GM21515 (cell line): ENCODE data around the gene ELOVL2.
"Not testable (repeated sequence)": the region's sequence is repeated elsewhere in the genome, so short reads cannot be mapped to it uniquely, and the experiment has no call there.

Experiments used
- ATAC-seq: cut with Tn5 transposase; IDR thresholded peaks from one replicate; pipeline ENCODE4 v1.9.1; 2021; ENCODE audit not compliant: unreplicated experiment

Gene ELOVL2

GRCh38 chr6:11043961-11044711 is at the start of gene ELOVL2:
Gene ELOVL2, minus strand, starts transcription at chr6:11044305. Its CDS starts 75 bp downstream, at chr6:11044230.
- ATAC-seq = peak; percentile 55

- peak; percentile 25 for ATAC-seq
Observed at GRCh38 chr6:11093376-11093625, 49.2 kb upstream of the ELOVL2 start.

- peak; percentile 41 for ATAC-seq
Observed at GRCh38 chr6:11092668-11093375, 48.7 kb upstream of the ELOVL2 start.

- not testable (repeated sequence) for ATAC-seq
Observed at GRCh38 chr6:11091141-11091540, 47.0 kb upstream of the ELOVL2 start.

- no peak for ATAC-seq
Observed at GRCh38 chr6:11089695-11090094, 45.6 kb upstream of the ELOVL2 start.

GRCh38 chr6:11087141-11087812 is 43.2 kb upstream of the ELOVL2 start:
- ATAC-seq = not testable (repeated sequence)

- ATAC-seq = no peak
Observed at GRCh38 chr6:11085758-11086435, 41.8 kb upstream of the ELOVL2 start.

GRCh38 chr6:11083956-11084355 is 39.9 kb upstream of the ELOVL2 start:
- no peak for ATAC-seq

GRCh38 chr6:11083491-11083890 is 39.4 kb upstream of the ELOVL2 start:
- ATAC-seq = no peak

- no peak for ATAC-seq
Observed at GRCh38 chr6:11080296-11080695, 36.2 kb upstream of the ELOVL2 start.

GRCh38 chr6:11078266-11078665 is 34.2 kb upstream of the ELOVL2 start:
- no peak for ATAC-seq

- ATAC-seq = no peak
Observed at GRCh38 chr6:11076540-11076939, 32.4 kb upstream of the ELOVL2 start.

GRCh38 chr6:11072101-11072500 is 28.0 kb upstream of the ELOVL2 start:
- no peak for ATAC-seq

- ATAC-seq = no peak
Observed at GRCh38 chr6:11069760-11070159, 25.7 kb upstream of the ELOVL2 start.

- ATAC-seq = no peak
Observed at GRCh38 chr6:11067348-11067747, 23.2 kb upstream of the ELOVL2 start.

- ATAC-seq = no peak
Observed at GRCh38 chr6:11066505-11067347, 22.6 kb upstream of the ELOVL2 start.

GRCh38 chr6:11065436-11066202 is 21.5 kb upstream of the ELOVL2 start:
- ATAC-seq = no peak

GRCh38 chr6:11064836-11065235 is 20.7 kb upstream of the ELOVL2 start:
- no peak for ATAC-seq

- no peak for ATAC-seq
Observed at GRCh38 chr6:11062715-11063114, 18.6 kb upstream of the ELOVL2 start.

- no peak for ATAC-seq
Observed at GRCh38 chr6:11062083-11062482, 18.0 kb upstream of the ELOVL2 start.
